Neural cell (in vitro differentiated cells): ENCODE results near the gene HIP1R. TPM values are rescaled to one million over a fixed set of nuclear protein-coding genes. Genes with fewer than 3 reads are reported as not detected.

ENCODE experiments used
- H2AFZ ChIP-seq: fragments of 200-600, 300-800 bp; sonication (generic), shearing (Covaris generic); 2 replicates; pipeline ENCODE4 v1.6.0; 2014; ENCODE audit warnings: low read depth, mild to moderate bottlenecking, antibody characterized with exemption, low read length, moderate library complexity
- H3F3A ChIP-seq: fragments of 200-600 bp; shearing (Covaris generic); 2 replicates; pipeline ENCODE4 v1.6.1; 2016; ENCODE audit warnings: mild to moderate bottlenecking, moderate library complexity, mixed read lengths, antibody characterized with exemption, low read length; ENCODE audit not compliant: insufficient read depth, poor library complexity, severe bottlenecking
- H3K27ac ChIP-seq: fragments of 200-600, 300-800 bp; sonication (generic), shearing (Covaris generic); 2 replicates; pipeline ENCODE4 v1.5.1; 2014; ENCODE audit warnings: mild to moderate bottlenecking, low read length, moderate library complexity
- H3K27me3 ChIP-seq: fragments of 300-800, 200-600 bp; sonication (generic), shearing (Covaris generic); 2 replicates; pipeline ENCODE4 v1.6.0; 2014; ENCODE audit warnings: mild to moderate bottlenecking, low read depth, low read length, moderate library complexity; ENCODE audit not compliant: insufficient read depth
- H3K36me3 ChIP-seq: fragments of 300-800, 200-600 bp; sonication (generic), shearing (Covaris generic); 2 replicates; pipeline ENCODE4 v1.5.1; 2014; ENCODE audit warnings: mild to moderate bottlenecking, antibody characterized with exemption, low read length, moderate library complexity; ENCODE audit not compliant: insufficient read depth
- H3K4me2 ChIP-seq: fragments of 300-800, 200-600 bp; sonication (generic), shearing (Covaris generic); 2 replicates; pipeline ENCODE4 v1.6.0; 2014; ENCODE audit warnings: mild to moderate bottlenecking, low read length
- H3K4me3 ChIP-seq: fragments of 300-800, 200-600 bp; sonication (generic), shearing (Covaris generic); 2 replicates; pipeline ENCODE4 v1.5.1; 2014; ENCODE audit warnings: mild to moderate bottlenecking, low read length, moderate library complexity
- H3K79me2 ChIP-seq: fragments of 200-600 bp; shearing (Covaris generic); replicated peaks from 2 replicates; pipeline ENCODE4 v1.6.0; 2014; ENCODE audit warnings: mild to moderate bottlenecking, low read length, moderate library complexity; ENCODE audit not compliant: insufficient read depth
- H3K9ac ChIP-seq: fragments of 300-800, 200-600 bp; sonication (generic), shearing (Covaris generic); 2 replicates; pipeline ENCODE4 v1.6.1; 2016; ENCODE audit warnings: mild to moderate bottlenecking, low read length, mixed read lengths
- H3K9me2 ChIP-seq: fragments of 200-600 bp; shearing (Covaris generic); 2 replicates; pipeline ENCODE4 v1.6.1; 2016; ENCODE audit warnings: mild to moderate bottlenecking, low read length, mixed read lengths; ENCODE audit not compliant: insufficient read depth
- H3K9me3 ChIP-seq: fragments of 200-600, 300-800 bp; sonication (generic), shearing (Covaris generic); 2 replicates; pipeline ENCODE4 v1.6.1; 2016; ENCODE audit warnings: mild to moderate bottlenecking, mixed run types, low read length, moderate library complexity, mixed read lengths
- H4K20me1 ChIP-seq: fragments of 200-600 bp; shearing (Covaris generic); 2 replicates; pipeline ENCODE4 v1.6.1; 2016; ENCODE audit warnings: mild to moderate bottlenecking, mixed run types; ENCODE audit not compliant: insufficient read depth
- CTCF ChIP-seq: fragments of 450-650 bp; IDR thresholded peaks from 2 replicates; pipeline ENCODE4 v1.5.1; 2014; ENCODE audit warnings: antibody characterized with exemption, mild to moderate bottlenecking, moderate library complexity; ENCODE audit not compliant: poor library complexity, severe bottlenecking
- EP300 ChIP-seq: fragments of 450-650 bp; conservative IDR thresholded peaks from 2 replicates; pipeline ENCODE4 v1.6.1; 2014; ENCODE audit warnings: antibody characterized with exemption, mild to moderate bottlenecking, moderate library complexity; ENCODE audit not compliant: poor library complexity, severe bottlenecking
- EZH2 ChIP-seq: fragments of 200-600, 300-800 bp; shearing (Covaris generic), sonication (generic); IDR thresholded peaks from 2 replicates; pipeline ENCODE4 v1.6.1; 2014; ENCODE audit warnings: antibody characterized with exemption, low read length, borderline replicate concordance, mild to moderate bottlenecking; ENCODE audit not compliant: insufficient read depth, poor library complexity, severe bottlenecking
- MXI1 ChIP-seq: fragments of 450-650 bp; conservative IDR thresholded peaks from 2 replicates; pipeline ENCODE4 v1.6.1; 2014; ENCODE audit warnings: antibody characterized with exemption, mild to moderate bottlenecking; ENCODE audit not compliant: poor library complexity, severe bottlenecking
- POLR2AphosphoS5 ChIP-seq: IDR thresholded peaks from 2 replicates; pipeline ENCODE4 v1.6.1; 2012
- RAD21 ChIP-seq: fragments of 450-650 bp; conservative IDR thresholded peaks from 2 replicates; pipeline ENCODE4 v1.6.1; 2014; ENCODE audit warnings: antibody characterized with exemption, mild to moderate bottlenecking, moderate library complexity
- REST ChIP-seq: IDR thresholded peaks from 2 replicates; pipeline ENCODE4 v1.6.1; 2012; ENCODE audit warnings: borderline replicate concordance
- SMC3 ChIP-seq: fragments of 450-650 bp; conservative IDR thresholded peaks from 2 replicates; pipeline ENCODE4 v1.6.1; 2014; ENCODE audit warnings: antibody characterized with exemption, mild to moderate bottlenecking, moderate library complexity; ENCODE audit not compliant: poor library complexity
- TAF1 ChIP-seq: IDR thresholded peaks from 2 replicates; pipeline ENCODE4 v1.6.1; 2012; ENCODE audit warnings: low read depth
- polyA plus RNA-seq: library from polyadenylated mRNA; depleted of rRNA; stranded (reverse); fragments of >200 nt; gene quantifications from 2 replicates; pipeline ENCODE4 v1.2.3, GENCODE V29; 2014

The HIP1R gene
- polyA plus RNA-seq, 1 donor from 2014 or later, result 270 TPM

DNA sequence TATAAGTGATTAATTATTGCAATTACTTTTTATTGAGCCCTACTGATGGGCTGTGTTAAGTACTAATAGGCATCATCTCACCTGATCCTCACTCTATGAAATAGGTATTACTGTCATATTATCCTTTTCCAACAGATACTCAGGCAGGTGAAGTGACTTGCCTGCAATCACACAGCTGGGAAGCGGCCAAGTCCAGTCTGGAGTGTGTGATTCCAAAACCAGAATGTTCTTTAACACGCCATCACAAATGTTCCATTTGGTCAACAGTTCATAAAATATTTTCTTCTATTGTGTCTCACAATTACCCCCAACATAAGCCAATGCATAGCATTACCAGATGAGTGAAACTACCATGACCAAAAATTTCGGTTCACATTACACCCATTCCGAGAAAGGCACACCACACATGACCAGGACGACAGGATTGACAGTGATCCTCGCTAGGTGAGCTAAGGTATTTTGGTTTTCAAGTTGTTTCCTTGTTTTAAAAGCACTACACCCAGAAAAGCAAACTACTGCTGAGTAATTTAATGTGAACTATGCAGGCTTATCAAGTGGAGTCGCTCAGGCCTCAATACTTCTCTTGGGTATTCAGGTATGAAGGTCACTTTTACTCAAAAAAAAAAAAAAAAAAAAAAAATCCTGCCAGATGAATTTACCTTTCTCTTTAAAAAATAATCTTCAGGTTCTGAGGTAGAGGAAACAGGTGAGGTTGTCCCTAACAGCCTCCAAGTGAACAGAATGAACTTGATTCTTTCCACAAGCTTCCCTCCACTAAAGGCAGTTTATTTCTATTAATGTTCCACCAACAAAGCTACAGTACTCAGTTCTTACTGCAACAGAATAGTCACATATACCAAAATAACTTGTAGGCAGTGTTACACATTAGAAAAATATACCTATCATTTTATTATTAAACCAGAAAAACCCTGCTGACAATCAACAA is 58.2 kb downstream of the HIP1R start:
- H3K36me3 ChIP-seq, result no peaks in the 10 kb centered on the region
- no peak overlapping the region for H2AFZ ChIP-seq
- peak overlapping the region; percentile 90 for H3K4me2 ChIP-seq
- TF ChIP-seq REST (no peak), SMC3 (no peak), TAF1 (no peak), CTCF (no peak)
- peak overlapping the region; percentile 96 for H3K4me3 ChIP-seq
- H3K9me2 ChIP-seq, result no peaks in the 10 kb centered on the region
- peaks cover 64% of the 10 kb centered on the region for H3K79me2 ChIP-seq
- peak overlapping the region; percentile 90 for H3K27ac ChIP-seq
- H3K9me3 ChIP-seq, result no peaks in the 10 kb centered on the region
- H4K20me1 ChIP-seq, result peaks cover 3% of the 10 kb centered on the region
- H3K27me3 ChIP-seq, result no peaks in the 10 kb centered on the region
- peaks cover 7% of the 10 kb centered on the region for H3F3A ChIP-seq
- peak overlapping the region; percentile 19 for H3K9ac ChIP-seq

GRCh38 chr12:122894193-122895121 is 59.2 kb downstream of the HIP1R start:
- Histone ChIP-seq H3K36me3 (no peaks in the 10 kb centered on the region), H3K4me3 (peak overlapping the region; percentile 96), H3K9ac (peak overlapping the region; percentile 98), H3K4me2 (peak overlapping the region; percentile 90), H3K27ac (peak overlapping the region; percentile 90), H4K20me1 (peaks cover 3% of the 10 kb centered on the region), H3K9me3 (no peaks in the 10 kb centered on the region), H2AFZ (no peak overlapping the region), H3K9me2 (no peaks in the 10 kb centered on the region), H3K27me3 (no peaks in the 10 kb centered on the region), H3F3A (peaks cover 7% of the 10 kb centered on the region), H3K79me2 (peaks cover 56% of the 10 kb centered on the region)
- TF ChIP-seq EZH2 (no peak), EP300 (no peak), CTCF (no peak), MXI1 (no peak), SMC3 (no peak), RAD21 (no peak), TAF1 (no peak), POLR2AphosphoS5 (no peak), REST (no peak)
